ENCODE data around the gene SLC30A7. TPM values are rescaled to one million over a fixed set of nuclear protein-coding genes. Genes with fewer than 3 reads are reported as not detected.
A peak's percentile ranks its signal among the peaks of the same experiment; 100 is the strongest.
"Not testable (repeated sequence)": the region's sequence is repeated elsewhere in the genome, so short reads cannot be mapped to it uniquely, and the experiment has no call there.

SLC30A7 gene
- total RNA-seq, 6 experiments from 2014 or later = 27.7 to 36.8 (median 34.8) TPM

- H3K4me3 Mint-ChIP-seq = no peak overlapping the region
- H3K4me1 Mint-ChIP-seq (ENCODE audit: low read depth) = peaks cover 14% of the 10 kb centered on the region
- DNase-seq = no peak
- H3K27ac Mint-ChIP-seq = no peak overlapping the region
- peaks cover 53% of the 10 kb centered on the region for H3K36me3 Mint-ChIP-seq (ENCODE audit: low read depth)
- no peaks in the 10 kb centered on the region; the same call in none of the 2 replicates for H3K27me3 Mint-ChIP-seq (ENCODE audit: insufficient read depth)
- no peak for TF ChIP-seq CTCF (IDR thresholded peaks at IDR 0.05)
- H3K9me3 Mint-ChIP-seq = no peaks in the 10 kb centered on the region
These were observed 45.2 kb downstream of the SLC30A7 start for GRCh38 chr1:100941098-100941527.

- Mint-ChIP-seq H3K4me1 (ENCODE audit: low read depth) (peaks cover 14% of the 10 kb centered on the region), H3K27ac (no peak overlapping the region), H3K27me3 (ENCODE audit: insufficient read depth) (no peaks in the 10 kb centered on the region; the same call in none of the 2 replicates), H3K36me3 (ENCODE audit: low read depth) (peaks cover 55% of the 10 kb centered on the region), H3K4me3 (no peak overlapping the region), H3K9me3 (no peaks in the 10 kb centered on the region)
- TF ChIP-seq CTCF (IDR thresholded peaks at IDR 0.05) = no peak
- no peak for DNase-seq
These were observed 45.8 kb downstream of the SLC30A7 start for GRCh38 chr1:100941580-100942216.

GRCh38 chr1:100942304-100943046 is 46.6 kb downstream of the SLC30A7 start:
- H3K27me3 Mint-ChIP-seq (ENCODE audit: insufficient read depth) = no peaks in the 10 kb centered on the region; the same call in none of the 2 replicates
- no peak for DNase-seq
- H3K27ac Mint-ChIP-seq = no peak overlapping the region
- H3K9me3 Mint-ChIP-seq = no peaks in the 10 kb centered on the region
- no peak for TF ChIP-seq CTCF (IDR thresholded peaks at IDR 0.05)
- H3K4me3 Mint-ChIP-seq = no peak overlapping the region
- H3K36me3 Mint-ChIP-seq (ENCODE audit: low read depth) = peaks cover 63% of the 10 kb centered on the region
- H3K4me1 Mint-ChIP-seq (ENCODE audit: low read depth) = peaks cover 14% of the 10 kb centered on the region

- Mint-ChIP-seq H3K9me3 (no peaks in the 10 kb centered on the region; the same call in 1 of the 2 replicates), H3K4me3 (no peak overlapping the region), H3K36me3 (ENCODE audit: low read depth) (peaks cover 70% of the 10 kb centered on the region), H3K4me1 (ENCODE audit: low read depth) (peaks cover 18% of the 10 kb centered on the region), H3K27ac (peak overlapping the region; percentile 7; the same call in 1 of the 2 replicates), H3K27me3 (ENCODE audit: insufficient read depth) (no peaks in the 10 kb centered on the region; the same call in none of the 2 replicates)
- TF ChIP-seq CTCF (IDR thresholded peaks at IDR 0.05) = no peak
- DNase-seq = no peak
These were observed 47.6 kb downstream of the SLC30A7 start for GRCh38 chr1:100943533-100943932.

- H3K27me3 Mint-ChIP-seq (ENCODE audit: insufficient read depth); H3K4me3 Mint-ChIP-seq; H3K27ac Mint-ChIP-seq; H3K9me3 Mint-ChIP-seq; DNase-seq: not testable (repeated sequence)
- Mint-ChIP-seq H3K4me1 (ENCODE audit: low read depth) (peaks cover 37% of the 10 kb centered on the region), H3K36me3 (ENCODE audit: low read depth) (peaks cover 76% of the 10 kb centered on the region)
These were observed 50.2 kb downstream of the SLC30A7 start for GRCh38 chr1:100946064-100946463.

GRCh38 chr1:100947816-100948215 is 51.9 kb downstream of the SLC30A7 start:
- not testable (repeated sequence) for H3K27ac Mint-ChIP-seq; H3K9me3 Mint-ChIP-seq; DNase-seq; H3K27me3 Mint-ChIP-seq (ENCODE audit: insufficient read depth); H3K4me3 Mint-ChIP-seq
- Mint-ChIP-seq H3K4me1 (ENCODE audit: low read depth) (peaks cover 42% of the 10 kb centered on the region), H3K36me3 (ENCODE audit: low read depth) (peaks cover 78% of the 10 kb centered on the region)

GRCh38 chr1:100948721-100949405 is 53.0 kb downstream of the SLC30A7 start:
- not testable (repeated sequence) for DNase-seq; H3K27ac Mint-ChIP-seq; H3K9me3 Mint-ChIP-seq; H3K4me3 Mint-ChIP-seq; H3K27me3 Mint-ChIP-seq (ENCODE audit: insufficient read depth)
- Mint-ChIP-seq H3K36me3 (ENCODE audit: low read depth) (peaks cover 73% of the 10 kb centered on the region), H3K4me1 (ENCODE audit: low read depth) (peaks cover 43% of the 10 kb centered on the region)

- not testable (repeated sequence) for H3K27ac Mint-ChIP-seq; H3K9me3 Mint-ChIP-seq; DNase-seq; H3K4me3 Mint-ChIP-seq; H3K27me3 Mint-ChIP-seq (ENCODE audit: insufficient read depth)
- Mint-ChIP-seq H3K4me1 (ENCODE audit: low read depth) (peaks cover 50% of the 10 kb centered on the region), H3K36me3 (ENCODE audit: low read depth) (peaks cover 71% of the 10 kb centered on the region)
These were observed 53.7 kb downstream of the SLC30A7 start for GRCh38 chr1:100949515-100950158.

All from HFFc6 (cell line).